HG03196 (cell line): Measurements from ENCODE around the gene CDSN.
"Not testable (repeated sequence)": the region's sequence is repeated elsewhere in the genome, so short reads cannot be mapped to it uniquely, and the experiment has no call there.

Experiments
- ATAC-seq: cut with Tn5 transposase; IDR thresholded peaks from one replicate; pipeline ENCODE4 v1.9.1; 2021; ENCODE audit not compliant: unreplicated experiment

Gene CDSN

GRCh38 chr6:31087494-31088089, 32.7 kb downstream of the CDSN start:
- peak; percentile 63 for ATAC-seq

DNA sequence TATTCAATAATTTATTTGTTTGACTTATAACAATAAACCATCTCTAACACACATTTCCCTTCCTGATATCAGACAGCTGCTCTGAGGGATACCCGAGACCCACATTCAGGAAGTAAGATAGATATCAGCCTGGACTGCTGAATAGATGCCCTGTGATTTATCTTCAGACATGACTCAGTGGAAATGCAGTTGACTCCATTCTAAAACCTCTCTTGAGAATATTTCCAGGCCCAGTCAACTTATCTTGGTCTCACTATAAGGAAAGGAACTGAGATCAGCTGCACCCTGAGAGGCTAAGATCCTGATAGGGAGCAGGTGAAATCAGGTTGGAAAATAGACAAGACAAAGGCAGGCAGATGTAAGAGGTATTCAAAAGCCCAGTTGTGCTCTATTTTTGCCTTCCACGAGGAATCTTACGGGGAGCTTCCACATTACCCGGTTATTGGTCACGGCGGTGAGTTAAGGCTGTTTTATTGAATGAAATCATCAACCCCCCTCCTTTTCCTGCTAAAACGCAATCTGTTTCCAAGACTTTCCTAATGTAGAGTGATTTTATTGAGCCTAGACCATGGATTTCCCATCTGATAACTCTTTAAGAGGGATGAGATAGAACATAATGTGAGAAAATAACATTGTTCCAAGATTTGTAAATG, 33.3 kb downstream of the CDSN start:
- ATAC-seq = no peak

GRCh38 chr6:31083742-31084354, 36.4 kb downstream of the CDSN start:
- no peak for ATAC-seq

- ATAC-seq = no peak
Observed at GRCh38 chr6:31081872-31082271, 38.4 kb downstream of the CDSN start.

GRCh38 chr6:31079656-31080261, 40.5 kb downstream of the CDSN start:
- no peak for ATAC-seq

- ATAC-seq = no peak
Observed at GRCh38 chr6:31076611-31077010, 43.6 kb downstream of the CDSN start.

DNA sequence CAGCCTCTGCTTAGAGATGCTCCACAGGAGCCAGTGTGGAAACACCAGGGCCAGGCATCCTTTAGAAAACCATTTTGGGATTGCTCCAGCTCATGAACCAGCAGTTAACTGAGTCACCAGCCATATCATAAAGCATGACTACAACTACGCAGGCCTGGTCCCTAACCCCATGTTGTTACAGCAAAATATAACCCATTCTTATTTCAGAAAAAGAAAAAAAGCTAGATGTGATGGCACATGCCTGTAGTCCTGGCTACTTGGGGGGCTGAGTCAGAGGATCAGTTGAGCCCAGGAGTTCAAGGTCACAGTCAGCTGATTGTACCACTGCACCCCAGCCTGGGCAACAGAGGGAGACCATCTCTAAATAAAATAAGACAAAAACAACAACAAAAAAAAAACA, 44.7 kb downstream of the CDSN start:
- no peak for ATAC-seq

GRCh38 chr6:31074401-31074800, 45.8 kb downstream of the CDSN start:
- ATAC-seq = no peak

DNA sequence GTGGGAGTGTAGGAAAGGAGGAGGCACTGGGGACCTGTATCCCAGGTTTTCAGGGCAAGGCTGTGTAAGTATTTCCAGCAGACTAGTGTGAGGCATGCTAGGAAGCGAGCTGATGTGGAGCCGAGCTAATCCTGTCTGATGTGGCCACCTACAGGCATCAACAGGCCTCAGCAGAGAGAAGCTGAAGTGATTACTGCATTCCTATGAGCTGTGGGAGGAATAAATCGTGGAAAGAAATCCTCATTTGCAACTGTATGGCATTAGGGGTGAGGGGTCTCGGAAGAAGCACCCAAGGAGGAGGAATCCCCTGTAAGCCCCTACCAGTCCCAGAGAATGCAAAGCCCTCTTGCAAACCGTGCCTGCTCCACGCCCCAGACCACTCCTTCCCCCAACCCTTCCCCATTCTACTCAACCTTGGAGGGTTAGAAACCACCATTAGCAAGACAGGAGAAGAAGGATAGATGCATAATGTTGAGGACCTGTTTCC, 49.5 kb downstream of the CDSN start:
- ATAC-seq = no peak

- no peak for ATAC-seq
Observed at GRCh38 chr6:31068669-31069340, 51.4 kb downstream of the CDSN start.

- ATAC-seq = not testable (repeated sequence)
Observed at GRCh38 chr6:31067891-31068668, 52.2 kb downstream of the CDSN start.

DNA sequence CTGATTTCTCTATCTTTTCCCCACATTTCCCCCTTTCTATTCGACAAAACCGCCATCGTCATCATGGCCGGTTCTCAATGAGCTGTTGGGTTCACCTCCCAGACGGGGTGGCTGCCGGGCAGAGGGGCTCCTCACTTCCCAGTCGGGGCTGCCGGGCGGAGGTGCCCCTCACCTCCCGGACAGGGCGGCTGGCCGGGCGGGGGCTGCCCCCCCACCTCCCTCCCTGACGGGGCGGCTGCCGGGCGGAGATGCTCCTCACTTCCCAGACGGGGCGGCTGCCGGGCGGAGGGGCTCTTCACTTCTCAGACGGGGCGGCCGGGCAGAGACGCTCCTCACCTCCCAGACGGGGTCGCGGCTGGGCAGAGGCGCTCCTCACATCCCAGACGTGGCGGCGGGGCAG, 53.2 kb downstream of the CDSN start:
- ATAC-seq = not testable (repeated sequence)

DNA sequence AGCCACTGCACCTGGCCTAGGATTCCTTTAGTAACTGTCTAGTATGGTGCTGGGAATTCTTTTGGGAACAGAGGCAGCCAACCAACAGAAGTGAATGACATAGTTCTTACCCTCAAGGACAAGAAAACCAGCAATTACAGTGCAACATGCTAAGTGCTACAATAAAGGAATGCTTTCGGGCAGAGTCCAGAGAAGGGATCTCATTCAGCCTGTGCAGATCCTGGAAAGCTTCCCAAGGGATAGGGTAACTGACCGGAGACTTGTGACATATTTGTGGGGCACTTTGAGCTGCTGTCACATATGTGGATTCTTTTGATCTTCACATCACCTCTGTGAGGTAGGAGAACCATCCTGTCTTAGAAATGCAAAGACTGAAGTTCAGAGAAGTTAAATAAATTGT, 54.7 kb downstream of the CDSN start:
- no peak for ATAC-seq
